DOHH2 (cell line): ENCODE results near the gene EFNA3.

ENCODE experiments used
- H3F3A ChIP-seq: fragments of 200-600 bp; sonication (generic), shearing (Covaris generic); 2 replicates; pipeline ENCODE4 v1.6.0; 2016; ENCODE audit warnings: antibody characterized with exemption, mild to moderate bottlenecking; ENCODE audit not compliant: control insufficient read depth, insufficient read depth
- H3K27ac ChIP-seq: fragments of 200-600 bp; sonication (generic); 2 replicates; pipeline ENCODE4 v1.5.1; 2014; ENCODE audit warnings: low read depth, mild to moderate bottlenecking, low read length, moderate library complexity
- H3K27me3 ChIP-seq: fragments of 200-600 bp; sonication (generic); 2 replicates; pipeline ENCODE4 v1.6.1; 2014; ENCODE audit warnings: mild to moderate bottlenecking, low read length, mixed read lengths; ENCODE audit not compliant: control insufficient read depth
- H3K36me3 ChIP-seq: fragments of 200-600 bp; sonication (generic); 2 replicates; pipeline ENCODE4 v1.6.1; 2014; ENCODE audit warnings: mild to moderate bottlenecking, low read length, moderate library complexity, mixed read lengths; ENCODE audit not compliant: control insufficient read depth
- H3K4me1 ChIP-seq: fragments of 200-600 bp; sonication (generic); 2 replicates; pipeline ENCODE4 v1.6.1; 2014; ENCODE audit warnings: mild to moderate bottlenecking, low read length, mixed read lengths; ENCODE audit not compliant: control insufficient read depth
- H3K4me2 ChIP-seq: fragments of 200-600 bp; sonication (generic); 2 replicates; pipeline ENCODE4 v1.6.0; 2014; ENCODE audit warnings: mild to moderate bottlenecking, low read length, moderate library complexity
- H3K4me3 ChIP-seq: fragments of 200-600 bp; sonication (generic); 2 replicates; pipeline ENCODE4 v1.5.1; 2014; ENCODE audit warnings: mild to moderate bottlenecking, low read length, mixed read lengths
- H3K79me2 ChIP-seq: fragments of 200-600 bp; sonication (generic); 2 replicates; pipeline ENCODE4 v1.6.1; 2014; ENCODE audit warnings: mild to moderate bottlenecking, low read length, mixed read lengths; ENCODE audit not compliant: control insufficient read depth
- H3K9me2 ChIP-seq: fragments of 200-600 bp; sonication (generic); replicated peaks from 2 replicates; pipeline ENCODE4 v1.6.1; 2014; ENCODE audit warnings: mild to moderate bottlenecking, low read length, mixed read lengths; ENCODE audit not compliant: control insufficient read depth
- H3K9me3 ChIP-seq: fragments of 200-600 bp; sonication (generic); 2 replicates; pipeline ENCODE4 v1.6.1; 2014; ENCODE audit warnings: antibody characterized with exemption, low read length, mixed read lengths; ENCODE audit not compliant: control insufficient read depth, insufficient read depth
- H4K20me1 ChIP-seq: fragments of 200-600 bp; sonication (generic); 2 replicates; pipeline ENCODE4 v1.6.0; 2014; ENCODE audit warnings: low read depth, mild to moderate bottlenecking, antibody characterized with exemption, low read length, moderate library complexity; ENCODE audit not compliant: control insufficient read depth, insufficient read depth
- CTCF ChIP-seq: fragments of 200-600 bp; sonication (generic); IDR thresholded peaks from one replicate; pipeline ENCODE4 v1.5.1; 2014; ENCODE audit warnings: antibody characterized with exemption, mild to moderate bottlenecking, low read depth, low read length; ENCODE audit not compliant: poor library complexity, severe bottlenecking
- EZH2phosphoT487 ChIP-seq: fragments of 200-600 bp; sonication (generic); IDR thresholded peaks from 2 replicates; pipeline ENCODE4 v1.6.1; 2017; ENCODE audit warnings: borderline replicate concordance, mild to moderate bottlenecking, antibody characterized with exemption, low read length, moderate library complexity, mixed read lengths

EFNA3 gene

DNA sequence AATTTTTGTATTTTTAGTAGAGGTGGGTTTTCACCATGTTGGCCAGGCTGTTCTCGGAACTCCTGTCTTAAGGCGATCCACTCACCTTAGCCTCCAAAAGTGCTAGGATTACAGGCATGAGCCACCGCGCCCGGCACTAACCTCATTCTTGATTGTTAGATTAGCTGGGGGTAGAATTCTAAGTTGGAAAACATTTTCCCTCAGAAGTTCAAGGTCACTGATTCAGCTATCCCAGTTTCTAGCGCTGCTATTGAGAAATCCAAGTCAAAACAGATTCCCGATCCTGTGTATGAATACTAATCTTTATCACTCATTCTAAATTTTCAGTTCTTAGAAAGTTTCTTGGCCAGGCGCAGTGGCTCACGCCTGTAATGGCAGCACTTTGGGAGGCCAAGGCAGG is 24.7 kb downstream of the EFNA3 start:
- H3F3A ChIP-seq, result no peaks in the 10 kb centered on the region
- H3K4me2 ChIP-seq, result no peak overlapping the region
- peaks cover 13% of the 10 kb centered on the region for H3K4me1 ChIP-seq
- TF ChIP-seq EZH2phosphoT487, result no peak
- TF ChIP-seq CTCF, result no peak
- no peaks in the 10 kb centered on the region for H3K9me3 ChIP-seq
- H3K4me3 ChIP-seq, result no peak overlapping the region
- H4K20me1 ChIP-seq, result no peaks in the 10 kb centered on the region
- no peaks in the 10 kb centered on the region for H3K9me2 ChIP-seq
- H3K27ac ChIP-seq, result no peak overlapping the region
- H3K36me3 ChIP-seq, result no peaks in the 10 kb centered on the region
- no peaks in the 10 kb centered on the region for H3K27me3 ChIP-seq
- H3K79me2 ChIP-seq, result no peaks in the 10 kb centered on the region

DNA sequence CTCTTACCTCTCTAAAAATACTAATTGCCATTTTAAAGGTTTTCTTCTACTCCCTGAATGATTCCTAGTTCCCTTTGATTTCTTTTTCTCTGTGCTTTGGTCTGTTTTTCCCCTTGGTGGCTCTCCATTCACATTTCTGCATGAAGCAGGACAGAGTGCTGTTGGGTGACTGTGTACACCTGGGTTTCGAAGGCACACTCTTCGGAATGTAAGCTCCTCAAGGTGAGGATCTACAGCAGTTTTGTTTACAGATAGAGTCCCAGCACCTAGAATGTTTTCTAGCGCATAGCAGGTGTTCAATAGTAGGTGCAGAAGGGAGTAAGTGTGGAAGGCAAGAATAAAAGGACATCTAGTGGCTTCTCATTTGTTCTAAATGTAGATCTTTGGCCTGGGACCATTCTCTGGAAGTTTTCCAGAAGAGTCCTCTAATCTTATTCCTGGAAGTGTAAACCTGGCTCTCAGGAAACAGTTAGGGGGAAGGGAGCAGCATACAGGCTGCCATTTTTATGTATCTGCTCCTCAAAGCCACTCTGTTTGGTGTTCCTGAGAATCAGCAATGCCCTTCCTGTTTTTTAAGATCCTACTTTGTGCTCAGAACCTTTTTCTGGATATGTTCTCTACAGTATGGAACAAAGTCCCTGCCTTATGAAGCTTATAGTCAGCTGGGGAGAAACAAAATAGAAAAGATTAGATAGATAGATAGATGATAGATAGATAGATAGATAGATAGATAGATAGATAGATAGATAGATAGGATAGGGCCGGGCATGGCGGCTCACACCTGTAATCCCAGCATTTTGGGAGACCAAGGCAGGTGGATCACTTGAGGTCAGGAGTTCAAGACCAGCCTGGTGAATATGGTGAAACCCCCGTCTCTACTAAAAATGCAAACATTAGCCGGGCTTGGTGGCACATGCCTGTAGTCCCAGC is 26.2 kb downstream of the EFNA3 start:
- Histone ChIP-seq H3K36me3 (no peaks in the 10 kb centered on the region), H3K27ac (no peak overlapping the region), H3K27me3 (no peaks in the 10 kb centered on the region), H4K20me1 (no peaks in the 10 kb centered on the region), H3K4me1 (peaks cover 15% of the 10 kb centered on the region), H3K9me3 (no peaks in the 10 kb centered on the region), H3K4me3 (no peak overlapping the region), H3K4me2 (no peak overlapping the region), H3K79me2 (no peaks in the 10 kb centered on the region), H3F3A (no peaks in the 10 kb centered on the region), H3K9me2 (no peaks in the 10 kb centered on the region)
- no peak for TF ChIP-seq EZH2phosphoT487

- Histone ChIP-seq H4K20me1 (no peaks in the 10 kb centered on the region), H3K27me3 (no peaks in the 10 kb centered on the region), H3K4me3 (no peak overlapping the region), H3K36me3 (no peaks in the 10 kb centered on the region), H3K27ac (no peak overlapping the region), H3K79me2 (no peaks in the 10 kb centered on the region), H3K4me1 (peaks cover 15% of the 10 kb centered on the region), H3K4me2 (no peak overlapping the region), H3K9me2 (no peaks in the 10 kb centered on the region), H3K9me3 (no peaks in the 10 kb centered on the region), H3F3A (no peaks in the 10 kb centered on the region)
- TF ChIP-seq CTCF (no peak), EZH2phosphoT487 (no peak)
These were observed 27.0 kb downstream of the EFNA3 start for GRCh38 chr1:155105604-155106011.

DNA sequence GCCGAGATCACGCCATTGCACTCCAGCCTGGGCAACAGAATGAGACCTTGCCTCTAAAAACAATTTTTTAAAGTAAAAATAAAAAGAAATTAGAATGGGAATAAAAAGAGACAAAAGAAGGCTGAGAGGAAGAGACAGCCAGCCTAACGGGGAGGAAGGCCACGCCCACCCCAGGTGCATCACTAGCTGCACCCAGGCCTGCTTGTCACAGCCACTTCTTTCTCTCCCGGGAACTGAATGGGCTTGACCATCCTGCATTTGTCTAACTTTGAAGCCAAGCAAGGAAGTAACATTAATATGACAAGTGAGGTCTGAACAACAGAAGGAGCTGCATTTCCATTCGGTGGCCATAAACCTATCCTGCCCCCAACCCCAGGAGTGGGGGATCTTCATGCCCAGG is 28.2 kb downstream of the EFNA3 start:
- no peaks in the 10 kb centered on the region for H4K20me1 ChIP-seq
- H3K4me2 ChIP-seq, result no peak overlapping the region
- H3K36me3 ChIP-seq, result no peaks in the 10 kb centered on the region
- no peaks in the 10 kb centered on the region for H3K27me3 ChIP-seq
- H3F3A ChIP-seq, result no peaks in the 10 kb centered on the region
- TF ChIP-seq EZH2phosphoT487, result no peak
- H3K4me3 ChIP-seq, result no peak overlapping the region
- H3K27ac ChIP-seq, result no peak overlapping the region
- H3K79me2 ChIP-seq, result no peaks in the 10 kb centered on the region
- no peaks in the 10 kb centered on the region for H3K9me2 ChIP-seq
- peaks cover 15% of the 10 kb centered on the region for H3K4me1 ChIP-seq
- no peaks in the 10 kb centered on the region for H3K9me3 ChIP-seq
